NT2/D1 (cell line): ENCODE results near the gene MAPK9.

Experiments
- YY1 ChIP-seq: IDR thresholded peaks from 2 replicates; pipeline ENCODE4 v1.6.1; 2011; ENCODE audit not compliant: insufficient read length, insufficient read depth
- ZNF274 ChIP-seq: IDR thresholded peaks from 2 replicates; pipeline ENCODE4 v1.6.1; 2011; ENCODE audit warnings: mild to moderate bottlenecking, low read depth, low read length

- no peak for TF ChIP-seq ZNF274
- no peak for TF ChIP-seq YY1
Measured at GRCh38 chr5:180199390-180199789, 92.5 kb downstream of the MAPK9 start.
